Endodermal cell (in vitro differentiated cells): Measurements from ENCODE around the gene ANKS1B. TPM values are rescaled to one million over a fixed set of nuclear protein-coding genes. Genes with fewer than 3 reads are reported as not detected.

Source experiments
- DNase-seq: peaks from one replicate; pipeline ENCODE4 v3.0.0-alpha.2; 2017
- H3K27ac ChIP-seq: 2 replicates; pipeline ENCODE4 v1.5.1; 2013; ENCODE audit warnings: mild to moderate bottlenecking, low read depth, low read length, moderate library complexity
- H3K27me3 ChIP-seq: 2 replicates; pipeline ENCODE4 v1.6.1; 2013; ENCODE audit warnings: mild to moderate bottlenecking, low read length, moderate library complexity; ENCODE audit not compliant: insufficient read depth, control insufficient read depth, poor library complexity, severe bottlenecking
- H3K36me3 ChIP-seq: 2 replicates; pipeline ENCODE4 v1.7.0; 2013; ENCODE audit warnings: mild to moderate bottlenecking, low read length, moderate library complexity; ENCODE audit not compliant: control insufficient read depth, insufficient read depth
- H3K4me1 ChIP-seq: one replicate; pipeline ENCODE4 v1.7.0; 2013; ENCODE audit warnings: low read length; ENCODE audit not compliant: control insufficient read depth, insufficient read depth
- H3K4me3 ChIP-seq: 2 replicates; pipeline ENCODE4 v1.5.1; 2013; ENCODE audit warnings: mild to moderate bottlenecking, low read length, moderate library complexity
- H3K9ac ChIP-seq: 2 replicates; pipeline ENCODE4 v1.6.1; 2013; ENCODE audit warnings: mild to moderate bottlenecking, low read length, moderate library complexity; ENCODE audit not compliant: poor library complexity, severe bottlenecking; ENCODE audit errors: extremely low read depth
- H3K9me3 ChIP-seq: 2 replicates; pipeline ENCODE4 v1.6.1; 2013; ENCODE audit warnings: mild to moderate bottlenecking, low read length, moderate library complexity; ENCODE audit not compliant: control insufficient read depth
- H3K27ac Mint-ChIP-seq: 2 replicates; pipeline ENCODE4 v1.8.0; 2020; ENCODE audit warnings: mixed read lengths
- H3K27me3 Mint-ChIP-seq: 2 replicates; pipeline ENCODE4 v1.8.0; 2021; ENCODE audit warnings: mild to moderate bottlenecking, mixed read lengths; ENCODE audit not compliant: insufficient read depth
- H3K36me3 Mint-ChIP-seq: 2 replicates; pipeline ENCODE4 v1.8.0; 2020; ENCODE audit warnings: low read depth, mixed read lengths
- H3K4me1 Mint-ChIP-seq: 2 replicates; pipeline ENCODE4 v1.8.0; 2020; ENCODE audit warnings: mixed read lengths
- H3K4me3 Mint-ChIP-seq: 2 replicates; pipeline ENCODE4 v1.8.0; 2020; ENCODE audit warnings: mild to moderate bottlenecking, moderate library complexity, mixed read lengths
- H3K9me3 Mint-ChIP-seq: 2 replicates; pipeline ENCODE4 v1.8.0; 2020; ENCODE audit warnings: mild to moderate bottlenecking, mixed read lengths
- WGBS, 2 experiments: methylation state at CpG; one replicate each; pipeline versions ENCODE4 v1.1.5 to v1.1.7; 2013; ENCODE audit warnings: missing lambda C conversion rate in 2 of 2, mixed read lengths in 1 of 2; ENCODE audit not compliant: insufficient coverage in 1 of 2, insufficient read length in 1 of 2; 5-methylcytosine and 5-hydroxymethylcytosine counted together
- total RNA-seq, 2 donors: library from RNA; stranded (reverse); fragmentation: NEBNext Ultra II Directional in 1 of 2; extraction: Animal tissue kit (Norgen Biotek cat#: 25700) in 1 of 2; gene quantifications; 2 replicates in 1 of 2; 3 replicates in 1 of 2; pipeline ENCODE4 v1.2.1, GENCODE V29; 2021
- TF ChIP-seq, protein P1 (sequence below): fragments of 200-600 bp; sonication (generic); conservative IDR thresholded peaks from 2 replicates; pipeline ENCODE4 v1.5.0; 2021; ENCODE audit warnings: antibody characterized with exemption, mild to moderate bottlenecking

The ANKS1B gene
- total RNA-seq, 2 donors from 2014 or later, result 28.5 to 65.8 TPM

DNA sequence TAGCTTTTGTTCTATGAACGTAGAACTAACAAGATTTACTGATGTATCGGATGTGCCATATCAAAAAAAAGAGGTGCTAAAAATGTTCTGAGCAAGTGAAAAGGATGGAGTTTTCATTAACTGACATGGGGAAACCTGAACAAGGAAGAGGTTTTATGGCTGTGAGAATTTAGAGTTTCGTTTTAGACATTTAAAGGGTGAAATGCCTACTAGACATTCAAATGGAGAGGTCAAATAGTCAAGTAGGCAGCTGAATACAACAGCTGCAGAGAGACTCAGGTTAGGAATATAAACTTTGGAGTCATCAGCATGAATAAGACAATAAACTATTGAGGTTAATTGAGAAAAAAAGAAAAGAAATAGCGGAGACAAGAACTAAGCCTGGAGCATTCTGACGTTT lies 702.1 kb downstream of the ANKS1B start:
- Mint-ChIP-seq H3K4me3 (no peak overlapping the region), H3K4me1 (peaks cover 3% of the 10 kb centered on the region), H3K27ac (no peak overlapping the region), H3K36me3 (no peaks in the 10 kb centered on the region), H3K9me3 (no peaks in the 10 kb centered on the region), H3K27me3 (no peaks in the 10 kb centered on the region)
- Histone ChIP-seq H3K9me3 (no peaks in the 10 kb centered on the region), H3K4me1 (peaks cover 4% of the 10 kb centered on the region), H3K27ac (peak overlapping the region; percentile 69), H3K9ac (no peak overlapping the region), H3K36me3 (no peaks in the 10 kb centered on the region), H3K4me3 (no peak overlapping the region), H3K27me3 (no peaks in the 10 kb centered on the region)
- 79 to 87% methylated on average over 5 of the region's 5 CpGs for WGBS, 2 experiments
- no peak for DNase-seq
- TF ChIP-seq, protein P1, sequence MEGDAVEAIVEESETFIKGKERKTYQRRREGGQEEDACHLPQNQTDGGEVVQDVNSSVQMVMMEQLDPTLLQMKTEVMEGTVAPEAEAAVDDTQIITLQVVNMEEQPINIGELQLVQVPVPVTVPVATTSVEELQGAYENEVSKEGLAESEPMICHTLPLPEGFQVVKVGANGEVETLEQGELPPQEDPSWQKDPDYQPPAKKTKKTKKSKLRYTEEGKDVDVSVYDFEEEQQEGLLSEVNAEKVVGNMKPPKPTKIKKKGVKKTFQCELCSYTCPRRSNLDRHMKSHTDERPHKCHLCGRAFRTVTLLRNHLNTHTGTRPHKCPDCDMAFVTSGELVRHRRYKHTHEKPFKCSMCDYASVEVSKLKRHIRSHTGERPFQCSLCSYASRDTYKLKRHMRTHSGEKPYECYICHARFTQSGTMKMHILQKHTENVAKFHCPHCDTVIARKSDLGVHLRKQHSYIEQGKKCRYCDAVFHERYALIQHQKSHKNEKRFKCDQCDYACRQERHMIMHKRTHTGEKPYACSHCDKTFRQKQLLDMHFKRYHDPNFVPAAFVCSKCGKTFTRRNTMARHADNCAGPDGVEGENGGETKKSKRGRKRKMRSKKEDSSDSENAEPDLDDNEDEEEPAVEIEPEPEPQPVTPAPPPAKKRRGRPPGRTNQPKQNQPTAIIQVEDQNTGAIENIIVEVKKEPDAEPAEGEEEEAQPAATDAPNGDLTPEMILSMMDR, result no peak

DNA sequence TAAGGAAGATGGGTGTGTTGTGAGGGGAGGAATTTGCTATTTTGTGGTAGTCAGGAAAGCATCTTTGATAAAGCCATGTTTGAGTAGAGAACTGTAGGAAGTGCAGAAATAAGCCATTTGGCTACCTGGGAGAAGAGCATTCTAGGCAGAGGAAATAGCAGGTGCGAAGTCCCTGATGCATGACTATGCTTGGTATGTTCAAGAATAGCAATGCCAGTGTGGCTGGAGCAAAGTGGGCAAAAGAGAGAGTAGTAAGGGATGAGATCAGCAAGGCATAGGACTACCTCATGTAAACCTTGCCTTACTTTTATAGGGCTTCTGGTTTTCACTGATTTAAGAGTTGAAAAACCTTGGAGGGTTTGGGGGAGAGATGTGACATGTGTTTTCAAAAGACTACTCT lies 702.6 kb downstream of the ANKS1B start:
- no peaks in the 10 kb centered on the region for H3K36me3 ChIP-seq
- TF ChIP-seq, protein P1, result no peak
- no peaks in the 10 kb centered on the region for H3K27me3 ChIP-seq
- H3K36me3 Mint-ChIP-seq, result no peaks in the 10 kb centered on the region
- H3K9ac ChIP-seq, result no peak overlapping the region
- no peaks in the 10 kb centered on the region for H3K9me3 Mint-ChIP-seq
- no peak overlapping the region for H3K4me3 ChIP-seq
- peak overlapping the region; percentile 69 for H3K27ac ChIP-seq
- peaks cover 3% of the 10 kb centered on the region for H3K4me1 Mint-ChIP-seq
- peaks cover 4% of the 10 kb centered on the region for H3K4me1 ChIP-seq
- no peak overlapping the region for H3K27ac Mint-ChIP-seq
- WGBS, 2 experiments, result 97% methylated on average over 1 of the region's 1 CpG; no CpG with 5 or more reads in 1 of the 2 experiments
- no peaks in the 10 kb centered on the region for H3K27me3 Mint-ChIP-seq
- DNase-seq, result no peak
- no peaks in the 10 kb centered on the region for H3K9me3 ChIP-seq
- no peak overlapping the region for H3K4me3 Mint-ChIP-seq

DNA sequence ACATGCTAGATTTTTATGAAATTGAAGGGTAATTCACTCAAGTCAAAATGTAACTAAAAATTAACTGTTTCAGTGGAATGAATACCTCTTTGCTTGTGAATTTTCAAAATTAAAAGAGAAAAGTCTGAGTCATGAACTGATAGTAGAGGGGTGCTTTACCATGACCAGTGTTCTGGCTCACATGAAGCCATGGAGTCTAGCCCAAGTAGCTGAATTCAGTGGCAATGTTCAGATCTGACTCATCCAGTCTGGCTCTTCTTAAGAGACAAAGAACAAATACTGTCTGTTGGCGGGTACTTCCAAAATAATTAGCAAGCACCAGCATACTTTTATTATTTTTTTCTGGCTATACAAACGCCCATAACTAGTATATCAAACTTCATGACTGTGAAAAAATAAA lies 703.5 kb downstream of the ANKS1B start:
- TF ChIP-seq, protein P1, result no peak
- DNase-seq, result no peak
- Mint-ChIP-seq H3K9me3 (no peaks in the 10 kb centered on the region), H3K4me3 (no peak overlapping the region), H3K36me3 (no peaks in the 10 kb centered on the region), H3K4me1 (peaks cover 2% of the 10 kb centered on the region), H3K27me3 (no peaks in the 10 kb centered on the region), H3K27ac (no peak overlapping the region)
- WGBS, 2 experiments, result 83 to 94% methylated on average over 1 to 2 of the region's 2 CpGs
- H3K9ac ChIP-seq, result no peak overlapping the region
- no peaks in the 10 kb centered on the region for H3K36me3 ChIP-seq
- H3K4me1 ChIP-seq, result peaks cover 4% of the 10 kb centered on the region
- H3K27ac ChIP-seq, result no peak overlapping the region
- H3K27me3 ChIP-seq, result no peaks in the 10 kb centered on the region
- peaks cover 6% of the 10 kb centered on the region for H3K9me3 ChIP-seq
- no peak overlapping the region for H3K4me3 ChIP-seq
